Measurements from ENCODE around the gene MZB1. TPM values are rescaled to one million over a fixed set of nuclear protein-coding genes. Genes with fewer than 3 reads are reported as not detected.

Gene MZB1
- total RNA-seq, 3 donors from 2014 or later = 1.8 to 5.0 (median 2.5) TPM

Other genes with a start within 250 kb of the MZB1 start
- 10 to 100 TPM; 17.8 to 26.1 (median 22.9) TPM for gene SIL1, start 191.5 kb downstream of the MZB1 start, total RNA-seq
- gene MATR3, start 96.2 kb downstream of the MZB1 start, total RNA-seq = 100 to 1,000 TPM; 201 to 208 (median 202) TPM
- gene PAIP2, start 48.1 kb downstream of the MZB1 start, total RNA-seq = 10 to 100 TPM; 47.0 to 59.9 (median 50.5) TPM
- not detected for gene SLC23A1, start 6.6 kb downstream of the MZB1 start, total RNA-seq
- gene PROB1, start 5.2 kb upstream of the MZB1 start, total RNA-seq = 1 to 10 TPM; 2.2 to 4.8 (median 4.1) TPM
- 1 to 10 TPM; 2.4 to 3.6 (median 2.6) TPM for gene SPATA24, start 14.2 kb upstream of the MZB1 start, total RNA-seq
- 10 to 100 TPM; 22.7 to 32.8 (median 26.2) TPM for gene DNAJC18, start 49.6 kb upstream of the MZB1 start, total RNA-seq
- gene ECSCR, start 72.8 kb upstream of the MZB1 start, total RNA-seq = 1 to 10 TPM; 2.6 to 4.0 (median 2.9) TPM
- gene SMIM33, start 81.1 kb upstream of the MZB1 start, total RNA-seq = under 1 TPM in 2 of 3 donors, not detected in 1; 0.21 to 0.30 TPM
- 100 to 1,000 TPM; 139 to 261 (median 172) TPM for gene STING1, start 92.8 kb upstream of the MZB1 start, total RNA-seq
- gene UBE2D2, start 171.4 kb upstream of the MZB1 start, total RNA-seq = 100 to 1,000 TPM; 197 to 223 (median 214) TPM